HG03521 (cell line): Measurements from ENCODE around the gene DAB2.

Experiments used
- ATAC-seq: cut with Tn5 transposase; IDR thresholded peaks from one replicate; pipeline ENCODE4 v1.9.1; 2021; ENCODE audit warnings: mild to moderate bottlenecking, moderate library complexity; ENCODE audit not compliant: unreplicated experiment

The DAB2 gene

GRCh38 chr5:39394946-39395345 is 29.8 kb downstream of the DAB2 start:
- ATAC-seq: no peak

GRCh38 chr5:39390945-39391344 is 33.8 kb downstream of the DAB2 start:
- ATAC-seq: no peak

- no peak for ATAC-seq
Observed at GRCh38 chr5:39387293-39387692, 37.5 kb downstream of the DAB2 start.

GRCh38 chr5:39384271-39384670 is 40.5 kb downstream of the DAB2 start:
- no peak for ATAC-seq

GRCh38 chr5:39381376-39381775 is 43.4 kb downstream of the DAB2 start:
- no peak for ATAC-seq

GRCh38 chr5:39379693-39380092 is 45.1 kb downstream of the DAB2 start:
- no peak for ATAC-seq

- no peak for ATAC-seq
Observed at GRCh38 chr5:39377613-39378012, 47.2 kb downstream of the DAB2 start.

GRCh38 chr5:39376293-39376714 is 48.5 kb downstream of the DAB2 start:
- ATAC-seq: peak; percentile 65

- ATAC-seq: no peak
Observed at GRCh38 chr5:39373791-39374190, 51.0 kb downstream of the DAB2 start.

GRCh38 chr5:39371367-39371635 is 53.5 kb downstream of the DAB2 start:
- ATAC-seq: no peak

- ATAC-seq: no peak
Observed at GRCh38 chr5:39370555-39371366, 54.0 kb downstream of the DAB2 start.

- no peak for ATAC-seq
Observed at GRCh38 chr5:39369123-39369815, 55.5 kb downstream of the DAB2 start.

- no peak for ATAC-seq
Observed at GRCh38 chr5:39368116-39368515, 56.7 kb downstream of the DAB2 start.

GRCh38 chr5:39367711-39368110 is 57.1 kb downstream of the DAB2 start:
- ATAC-seq: no peak

- no peak for ATAC-seq
Observed at GRCh38 chr5:39364367-39364766, 60.4 kb downstream of the DAB2 start, which contains the start of gene C9. Gene C9 (minus strand): TSS chr5:39364495. CDS start chr5:39364464, 31 bp downstream.

- no peak for ATAC-seq
Observed at GRCh38 chr5:39363217-39363616, 61.6 kb downstream of the DAB2 start.

GRCh38 chr5:39362646-39363045 is 62.1 kb downstream of the DAB2 start:
- ATAC-seq: no peak

- ATAC-seq: no peak
Observed at GRCh38 chr5:39361306-39361705, 63.5 kb downstream of the DAB2 start.

GRCh38 chr5:39360471-39361111 is 64.2 kb downstream of the DAB2 start:
- ATAC-seq: no peak

GRCh38 chr5:39356263-39356662 is 68.5 kb downstream of the DAB2 start:
- ATAC-seq: no peak

GRCh38 chr5:39355324-39355723 is 69.5 kb downstream of the DAB2 start:
- no peak for ATAC-seq
